SK-N-MC (cell line): ENCODE data around the gene QKI.

Experiments used
- EZH2 ChIP-seq: fragments of 200-600 bp; sonication (generic); IDR thresholded peaks from one replicate; pipeline ENCODE4 v1.6.1; 2017; ENCODE audit warnings: antibody characterized with exemption
- FOXP2 ChIP-seq: optimal IDR thresholded peaks from 2 replicates; pipeline ENCODE3; 2011; ENCODE audit warnings: mild to moderate bottlenecking, moderate library complexity; ENCODE audit not compliant: insufficient read depth; ENCODE audit errors: extremely low read length, control extremely low read depth
- POLR2AphosphoS5 ChIP-seq: IDR thresholded peaks from 2 replicates; pipeline ENCODE4 v1.6.1; 2012; ENCODE audit warnings: mild to moderate bottlenecking, low read depth, low read length, borderline replicate concordance

- TF ChIP-seq POLR2AphosphoS5 (no peak), EZH2 (no peak), FOXP2 (no peak)
Observed at GRCh38 chr6:163416557-163417253, 2.2 kb downstream of the QKI start.
